Neural cell (in vitro differentiated cells): ENCODE results near the gene PDE7B.

Experiments used
- CTCF ChIP-seq: fragments of 450-650 bp; IDR thresholded peaks from 2 replicates; pipeline ENCODE4 v1.5.1; 2014; ENCODE audit warnings: antibody characterized with exemption, mild to moderate bottlenecking, moderate library complexity; ENCODE audit not compliant: poor library complexity, severe bottlenecking
- EP300 ChIP-seq: fragments of 450-650 bp; conservative IDR thresholded peaks from 2 replicates; pipeline ENCODE4 v1.6.1; 2014; ENCODE audit warnings: antibody characterized with exemption, mild to moderate bottlenecking, moderate library complexity; ENCODE audit not compliant: poor library complexity, severe bottlenecking
- EZH2 ChIP-seq: fragments of 200-600, 300-800 bp; shearing (Covaris generic), sonication (generic); IDR thresholded peaks from 2 replicates; pipeline ENCODE4 v1.6.1; 2014; ENCODE audit warnings: antibody characterized with exemption, low read length, borderline replicate concordance, mild to moderate bottlenecking; ENCODE audit not compliant: insufficient read depth, poor library complexity, severe bottlenecking
- MXI1 ChIP-seq: fragments of 450-650 bp; conservative IDR thresholded peaks from 2 replicates; pipeline ENCODE4 v1.6.1; 2014; ENCODE audit warnings: antibody characterized with exemption, mild to moderate bottlenecking; ENCODE audit not compliant: poor library complexity, severe bottlenecking
- POLR2AphosphoS5 ChIP-seq: IDR thresholded peaks from 2 replicates; pipeline ENCODE4 v1.6.1; 2012
- RAD21 ChIP-seq: fragments of 450-650 bp; conservative IDR thresholded peaks from 2 replicates; pipeline ENCODE4 v1.6.1; 2014; ENCODE audit warnings: antibody characterized with exemption, mild to moderate bottlenecking, moderate library complexity
- REST ChIP-seq: IDR thresholded peaks from 2 replicates; pipeline ENCODE4 v1.6.1; 2012; ENCODE audit warnings: borderline replicate concordance

GRCh38 chr6:136144251-136145023 is 292.9 kb downstream of the PDE7B start:
- TF ChIP-seq EZH2, result no peak
- no peak for TF ChIP-seq CTCF
- TF ChIP-seq MXI1, result no peak
- TF ChIP-seq RAD21, result no peak
- no peak for TF ChIP-seq POLR2AphosphoS5
- no peak for TF ChIP-seq REST
- TF ChIP-seq EP300, result no peak
